Effector memory CD8-positive, alpha-beta T cell (primary cell): ENCODE data around the gene KRTAP1-3.
"Not testable (repeated sequence)": the region's sequence is repeated elsewhere in the genome, so short reads cannot be mapped to it uniquely, and the experiment has no call there.

Experiments used
- ATAC-seq: fragments of 150-1000 bp; cut with Tn5 transposase; replicated peaks from 2 replicates; pipeline ENCODE4 v1.10.0; 2021; ENCODE audit warnings: mild to moderate bottlenecking, moderate library complexity
- DNase-seq, 3 experiments: peaks; one replicate each; pipeline ENCODE4 v3.0.0; 2021
- H3K27ac Mint-ChIP-seq, 2 donors: one replicate each; pipeline ENCODE4 v1.8.0; 2022; ENCODE audit warnings: mild to moderate bottlenecking in 2 of 2, mixed read lengths in 2 of 2, moderate library complexity in 2 of 2
- H3K27me3 Mint-ChIP-seq, 2 donors: one replicate each; pipeline ENCODE4 v1.8.0; 2022; ENCODE audit warnings: mixed read lengths in 2 of 2
- H3K36me3 Mint-ChIP-seq: one replicate; pipeline ENCODE4 v1.8.0; 2022; ENCODE audit warnings: mild to moderate bottlenecking, moderate library complexity, mixed read lengths; ENCODE audit not compliant: insufficient read depth
- H3K4me1 Mint-ChIP-seq, 2 donors: one replicate each; pipeline ENCODE4 v1.8.0; 2022; ENCODE audit warnings: low read depth in 2 of 2, mixed read lengths in 2 of 2
- H3K4me3 Mint-ChIP-seq, 2 donors: one replicate each; pipeline ENCODE4 v1.8.0; 2022; ENCODE audit warnings: mild to moderate bottlenecking in 2 of 2, mixed read lengths in 2 of 2, moderate library complexity in 2 of 2
- H3K9me3 Mint-ChIP-seq, 2 donors: one replicate each; pipeline ENCODE4 v1.8.0; 2022; ENCODE audit warnings: mixed read lengths in 2 of 2

KRTAP1-3 gene

GRCh38 chr17:41042953-41043352, 8.3 kb upstream of the KRTAP1-3 start:
- Mint-ChIP-seq H3K36me3 (no peaks in the 10 kb centered on the region), H3K27ac (no peak overlapping the region), H3K9me3 (no peaks in the 10 kb centered on the region), H3K4me1 (peaks cover 0 to 2% of the 10 kb centered on the region in 2 donors), H3K27me3 (peaks cover 40 to 43% of the 10 kb centered on the region in 2 donors), H3K4me3 (no peak overlapping the region)
- ATAC-seq (no peak), DNase-seq (no peak)

GRCh38 chr17:41040783-41041571, 6.3 kb upstream of the KRTAP1-3 start, which contains the start of gene KRTAP1-1:
Gene KRTAP1-1 (minus strand): TSS chr17:41041450. CDS start chr17:41041397, 53 bp downstream.
- not testable (repeated sequence) for H3K9me3 Mint-ChIP-seq, ATAC-seq, H3K27ac Mint-ChIP-seq, DNase-seq, H3K36me3 Mint-ChIP-seq, H3K4me3 Mint-ChIP-seq, H3K4me1 Mint-ChIP-seq
- peaks cover 36 to 37% of the 10 kb centered on the region in 2 donors for H3K27me3 Mint-ChIP-seq

- no peak overlapping the region for H3K27ac Mint-ChIP-seq
- peaks cover 39 to 49% of the 10 kb centered on the region in 2 donors for H3K27me3 Mint-ChIP-seq
- no peak overlapping the region for H3K4me3 Mint-ChIP-seq
- ATAC-seq, result no peak
- no peak for DNase-seq
- no peaks in the 10 kb centered on the region for H3K4me1 Mint-ChIP-seq
- H3K36me3 Mint-ChIP-seq, result no peaks in the 10 kb centered on the region
- no peaks in the 10 kb centered on the region for H3K9me3 Mint-ChIP-seq
Observed at GRCh38 chr17:41037853-41038350, 3.2 kb upstream of the KRTAP1-3 start.

GRCh38 chr17:41029633-41030245, 4.9 kb downstream of the KRTAP1-3 start, which contains the start of gene KRTAP1-4:
Gene KRTAP1-4 (minus strand): TSS chr17:41030195. CDS start chr17:41030078, 117 bp downstream.
- Mint-ChIP-seq H3K4me3 (no peak within 1 kb of the TSS), H3K4me1 (no peaks in the 10 kb centered on the region), H3K27me3 (peaks cover 65 to 69% of the 10 kb centered on the region in 2 donors), H3K9me3 (no peaks in the 10 kb centered on the region), H3K36me3 (no peaks in the 10 kb centered on the region), H3K27ac (no peak within 1 kb of the TSS)
- DNase-seq (no peak), ATAC-seq (no peak)

- ATAC-seq (no peak), DNase-seq (no peak)
- no peaks in the 10 kb centered on the region for H3K9me3 Mint-ChIP-seq
- no peak within 1 kb of the TSS for H3K4me3 Mint-ChIP-seq
- no peaks in the 10 kb centered on the region for H3K4me1 Mint-ChIP-seq
- peaks cover 61 to 69% of the 10 kb centered on the region in 2 donors for H3K27me3 Mint-ChIP-seq
- H3K27ac Mint-ChIP-seq, result no peak within 1 kb of the TSS
- H3K36me3 Mint-ChIP-seq, result no peaks in the 10 kb centered on the region
Observed at GRCh38 chr17:41026715-41027471, 7.8 kb downstream of the KRTAP1-3 start, which contains the start of gene KRTAP1-5. Gene KRTAP1-5 (minus strand): TSS chr17:41027208. CDS start chr17:41027155, 53 bp downstream.

- DNase-seq (no peak), ATAC-seq (no peak)
- peaks cover 55 to 56% of the 10 kb centered on the region in 2 donors for H3K27me3 Mint-ChIP-seq
- no peak overlapping the region for H3K27ac Mint-ChIP-seq
- no peaks in the 10 kb centered on the region for H3K4me1 Mint-ChIP-seq
- no peaks in the 10 kb centered on the region for H3K9me3 Mint-ChIP-seq
- no peaks in the 10 kb centered on the region for H3K36me3 Mint-ChIP-seq
- no peak overlapping the region for H3K4me3 Mint-ChIP-seq
Observed at GRCh38 chr17:41024697-41025096, 10.0 kb downstream of the KRTAP1-3 start.

- Mint-ChIP-seq H3K36me3 (no peaks in the 10 kb centered on the region), H3K4me1 (no peaks in the 10 kb centered on the region), H3K9me3 (no peaks in the 10 kb centered on the region), H3K27ac (no peak overlapping the region), H3K4me3 (no peak overlapping the region), H3K27me3 (peaks cover 36 to 48% of the 10 kb centered on the region in 2 donors)
- ATAC-seq, result no peak
- no peak for DNase-seq
Observed at GRCh38 chr17:41020336-41020735, 14.3 kb downstream of the KRTAP1-3 start.

- Mint-ChIP-seq H3K9me3 (no peaks in the 10 kb centered on the region), H3K36me3 (no peaks in the 10 kb centered on the region), H3K4me3 (no peak overlapping the region), H3K4me1 (no peaks in the 10 kb centered on the region), H3K27ac (no peak overlapping the region), H3K27me3 (peaks cover 39 to 55% of the 10 kb centered on the region in 2 donors)
- ATAC-seq (no peak), DNase-seq (no peak)
Observed at GRCh38 chr17:41019415-41019814, 15.3 kb downstream of the KRTAP1-3 start.

GRCh38 chr17:41018541-41018940, 16.1 kb downstream of the KRTAP1-3 start:
- Mint-ChIP-seq H3K36me3 (no peaks in the 10 kb centered on the region), H3K9me3 (no peaks in the 10 kb centered on the region), H3K4me3 (no peak overlapping the region)

GRCh38 chr17:41016578-41017215, 18.0 kb downstream of the KRTAP1-3 start:
- peaks cover 24 to 45% of the 10 kb centered on the region in 2 donors for H3K27me3 Mint-ChIP-seq

More at GRCh38 chr17:41018541-41018940, 16.1 kb downstream of the KRTAP1-3 start:
- ATAC-seq (no peak), DNase-seq (no peak)
- Mint-ChIP-seq H3K27ac (no peak overlapping the region), H3K4me1 (no peaks in the 10 kb centered on the region), H3K27me3 (peaks cover 39 to 55% of the 10 kb centered on the region in 2 donors)

GRCh38 chr17:41015454-41015853, 19.2 kb downstream of the KRTAP1-3 start:
- no peaks in the 10 kb centered on the region for H3K4me1 Mint-ChIP-seq
- no peaks in the 10 kb centered on the region for H3K9me3 Mint-ChIP-seq
- H3K4me3 Mint-ChIP-seq, result no peak overlapping the region
- peaks cover 20 to 40% of the 10 kb centered on the region in 2 donors for H3K27me3 Mint-ChIP-seq
- H3K36me3 Mint-ChIP-seq, result no peaks in the 10 kb centered on the region
- no peak for ATAC-seq
- no peak for DNase-seq
- H3K27ac Mint-ChIP-seq, result no peak overlapping the region

More at GRCh38 chr17:41016578-41017215, 18.0 kb downstream of the KRTAP1-3 start:
- ATAC-seq, result no peak
- Mint-ChIP-seq H3K4me3 (no peak overlapping the region), H3K27ac (no peak overlapping the region), H3K4me1 (no peaks in the 10 kb centered on the region), H3K36me3 (no peaks in the 10 kb centered on the region), H3K9me3 (no peaks in the 10 kb centered on the region)
- no peak for DNase-seq

- no peak overlapping the region for H3K27ac Mint-ChIP-seq
- H3K27me3 Mint-ChIP-seq, result peaks cover 22 to 46% of the 10 kb centered on the region in 2 donors
- H3K4me1 Mint-ChIP-seq, result no peaks in the 10 kb centered on the region
- H3K4me3 Mint-ChIP-seq, result no peak overlapping the region
- DNase-seq (no peak), ATAC-seq (no peak)
- no peaks in the 10 kb centered on the region for H3K36me3 Mint-ChIP-seq
- no peaks in the 10 kb centered on the region for H3K9me3 Mint-ChIP-seq
Observed at GRCh38 chr17:41013606-41014005, 21.1 kb downstream of the KRTAP1-3 start.

- Mint-ChIP-seq H3K36me3 (no peaks in the 10 kb centered on the region), H3K4me1 (no peaks in the 10 kb centered on the region), H3K27me3 (peaks cover 26 to 49% of the 10 kb centered on the region in 2 donors), H3K4me3 (no peak overlapping the region), H3K27ac (no peak overlapping the region), H3K9me3 (no peaks in the 10 kb centered on the region)
- no peak for DNase-seq
- no peak for ATAC-seq
Observed at GRCh38 chr17:41013181-41013580, 21.5 kb downstream of the KRTAP1-3 start.
